Measurements from ENCODE around the gene ABCA7.

GRCh38 chr19:1066251-1066747 is 26.4 kb downstream of the ABCA7 start:
- TF ChIP-seq, protein P1, sequence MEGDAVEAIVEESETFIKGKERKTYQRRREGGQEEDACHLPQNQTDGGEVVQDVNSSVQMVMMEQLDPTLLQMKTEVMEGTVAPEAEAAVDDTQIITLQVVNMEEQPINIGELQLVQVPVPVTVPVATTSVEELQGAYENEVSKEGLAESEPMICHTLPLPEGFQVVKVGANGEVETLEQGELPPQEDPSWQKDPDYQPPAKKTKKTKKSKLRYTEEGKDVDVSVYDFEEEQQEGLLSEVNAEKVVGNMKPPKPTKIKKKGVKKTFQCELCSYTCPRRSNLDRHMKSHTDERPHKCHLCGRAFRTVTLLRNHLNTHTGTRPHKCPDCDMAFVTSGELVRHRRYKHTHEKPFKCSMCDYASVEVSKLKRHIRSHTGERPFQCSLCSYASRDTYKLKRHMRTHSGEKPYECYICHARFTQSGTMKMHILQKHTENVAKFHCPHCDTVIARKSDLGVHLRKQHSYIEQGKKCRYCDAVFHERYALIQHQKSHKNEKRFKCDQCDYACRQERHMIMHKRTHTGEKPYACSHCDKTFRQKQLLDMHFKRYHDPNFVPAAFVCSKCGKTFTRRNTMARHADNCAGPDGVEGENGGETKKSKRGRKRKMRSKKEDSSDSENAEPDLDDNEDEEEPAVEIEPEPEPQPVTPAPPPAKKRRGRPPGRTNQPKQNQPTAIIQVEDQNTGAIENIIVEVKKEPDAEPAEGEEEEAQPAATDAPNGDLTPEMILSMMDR (IDR thresholded peaks at IDR 0.05 in 4 of 5, conservative IDR thresholded peaks at IDR 0.05 in 1 of 5) = no peak
- TF ChIP-seq POLR2A (IDR thresholded peaks at IDR 0.05) = no peak
